ENCODE data around the gene OR7C1.
"Not testable (repeated sequence)": the region's sequence is repeated elsewhere in the genome, so short reads cannot be mapped to it uniquely, and the experiment has no call there.

The OR7C1 gene

GRCh38 chr19:14821937-14822336 is 13.0 kb downstream of the OR7C1 start:
- no peaks in the 10 kb centered on the region for H3K4me1 ChIP-seq (ENCODE audit: control insufficient read depth, insufficient read depth, low read length, poor library complexity, severe bottlenecking)
- no peaks in the 10 kb centered on the region for H3K36me3 ChIP-seq (ENCODE audit: control insufficient read depth, insufficient read depth, low read length)
- H3K9me3 ChIP-seq (ENCODE audit: control insufficient read depth, low read length), result no peaks in the 10 kb centered on the region
- H3K27me3 ChIP-seq (replicated peaks; ENCODE audit: control insufficient read depth, insufficient read depth, low read length, poor library complexity, severe bottlenecking), result no peaks in the 10 kb centered on the region
- no peak for DNase-seq
- no peak overlapping the region for H3K4me3 ChIP-seq (ENCODE audit: insufficient read depth, low read depth, low read length, poor library complexity, severe bottlenecking)
- no peak overlapping the region for H3K27ac ChIP-seq (ENCODE audit: insufficient read depth, low read length, poor library complexity, severe bottlenecking)

- DNase-seq, result no peak
- Histone ChIP-seq H3K4me3 (ENCODE audit: insufficient read depth, low read depth, low read length, poor library complexity, severe bottlenecking) (no peak overlapping the region), H3K36me3 (ENCODE audit: control insufficient read depth, insufficient read depth, low read length) (no peaks in the 10 kb centered on the region), H3K27me3 (replicated peaks; ENCODE audit: control insufficient read depth, insufficient read depth, low read length, poor library complexity, severe bottlenecking) (no peaks in the 10 kb centered on the region), H3K4me1 (ENCODE audit: control insufficient read depth, insufficient read depth, low read length, poor library complexity, severe bottlenecking) (no peaks in the 10 kb centered on the region), H3K27ac (ENCODE audit: insufficient read depth, low read length, poor library complexity, severe bottlenecking) (no peak overlapping the region), H3K9me3 (ENCODE audit: control insufficient read depth, low read length) (no peaks in the 10 kb centered on the region)
These were observed 16.4 kb downstream of the OR7C1 start for GRCh38 chr19:14818588-14818987.

- H3K4me3 ChIP-seq (ENCODE audit: insufficient read depth, low read depth, low read length, poor library complexity, severe bottlenecking), result no peak overlapping the region
- H3K36me3 ChIP-seq (ENCODE audit: control insufficient read depth, insufficient read depth, low read length), result no peaks in the 10 kb centered on the region
- DNase-seq, result no peak
- no peak overlapping the region for H3K27ac ChIP-seq (ENCODE audit: insufficient read depth, low read length, poor library complexity, severe bottlenecking)
- H3K27me3 ChIP-seq (replicated peaks; ENCODE audit: control insufficient read depth, insufficient read depth, low read length, poor library complexity, severe bottlenecking), result no peaks in the 10 kb centered on the region
- no peaks in the 10 kb centered on the region for H3K4me1 ChIP-seq (ENCODE audit: control insufficient read depth, insufficient read depth, low read length, poor library complexity, severe bottlenecking)
- no peaks in the 10 kb centered on the region for H3K9me3 ChIP-seq (ENCODE audit: control insufficient read depth, low read length)
These were observed 17.9 kb downstream of the OR7C1 start for GRCh38 chr19:14817052-14817451.

- H3K9me3 ChIP-seq (ENCODE audit: control insufficient read depth, low read length), result no peaks in the 10 kb centered on the region
- H3K36me3 ChIP-seq (ENCODE audit: control insufficient read depth, insufficient read depth, low read length), result no peaks in the 10 kb centered on the region
- H3K4me3 ChIP-seq (ENCODE audit: insufficient read depth, low read depth, low read length, poor library complexity, severe bottlenecking), result no peak overlapping the region
- no peaks in the 10 kb centered on the region for H3K4me1 ChIP-seq (ENCODE audit: control insufficient read depth, insufficient read depth, low read length, poor library complexity, severe bottlenecking)
- no peak for DNase-seq
- H3K27ac ChIP-seq (ENCODE audit: insufficient read depth, low read length, poor library complexity, severe bottlenecking), result no peak overlapping the region
- H3K27me3 ChIP-seq (replicated peaks; ENCODE audit: control insufficient read depth, insufficient read depth, low read length, poor library complexity, severe bottlenecking), result no peaks in the 10 kb centered on the region
These were observed 19.9 kb downstream of the OR7C1 start for GRCh38 chr19:14814982-14815652.

GRCh38 chr19:14809272-14810057 is 25.5 kb downstream of the OR7C1 start:
- H3K36me3 ChIP-seq (ENCODE audit: control insufficient read depth, insufficient read depth, low read length), result no peaks in the 10 kb centered on the region
- H3K27me3 ChIP-seq (replicated peaks; ENCODE audit: control insufficient read depth, insufficient read depth, low read length, poor library complexity, severe bottlenecking), result no peaks in the 10 kb centered on the region
- no peak for DNase-seq
- H3K9me3 ChIP-seq (ENCODE audit: control insufficient read depth, low read length), result no peaks in the 10 kb centered on the region
- H3K4me3 ChIP-seq (ENCODE audit: insufficient read depth, low read depth, low read length, poor library complexity, severe bottlenecking), result no peak overlapping the region
- H3K4me1 ChIP-seq (ENCODE audit: control insufficient read depth, insufficient read depth, low read length, poor library complexity, severe bottlenecking), result no peaks in the 10 kb centered on the region
- no peak overlapping the region for H3K27ac ChIP-seq (ENCODE audit: insufficient read depth, low read length, poor library complexity, severe bottlenecking)

- H3K36me3 ChIP-seq (ENCODE audit: control insufficient read depth, insufficient read depth, low read length), result no peaks in the 10 kb centered on the region
- no peak for DNase-seq
- no peaks in the 10 kb centered on the region for H3K27me3 ChIP-seq (replicated peaks; ENCODE audit: control insufficient read depth, insufficient read depth, low read length, poor library complexity, severe bottlenecking)
- no peaks in the 10 kb centered on the region for H3K9me3 ChIP-seq (ENCODE audit: control insufficient read depth, low read length)
- no peak overlapping the region for H3K4me3 ChIP-seq (ENCODE audit: insufficient read depth, low read depth, low read length, poor library complexity, severe bottlenecking)
- H3K27ac ChIP-seq (ENCODE audit: insufficient read depth, low read length, poor library complexity, severe bottlenecking), result no peak overlapping the region
- no peaks in the 10 kb centered on the region for H3K4me1 ChIP-seq (ENCODE audit: control insufficient read depth, insufficient read depth, low read length, poor library complexity, severe bottlenecking)
These were observed 30.2 kb downstream of the OR7C1 start for GRCh38 chr19:14804765-14805164.

GRCh38 chr19:14798760-14799159 is 36.2 kb downstream of the OR7C1 start:
- H3K36me3 ChIP-seq (ENCODE audit: control insufficient read depth, insufficient read depth, low read length), result no peaks in the 10 kb centered on the region
- DNase-seq, result no peak
- no peak overlapping the region for H3K27ac ChIP-seq (ENCODE audit: insufficient read depth, low read length, poor library complexity, severe bottlenecking)

GRCh38 chr19:14796021-14796420 is 39.0 kb downstream of the OR7C1 start:
- H3K27me3 ChIP-seq (replicated peaks; ENCODE audit: control insufficient read depth, insufficient read depth, low read length, poor library complexity, severe bottlenecking), result no peaks in the 10 kb centered on the region
- no peaks in the 10 kb centered on the region for H3K9me3 ChIP-seq (ENCODE audit: control insufficient read depth, low read length)
- no peaks in the 10 kb centered on the region for H3K4me1 ChIP-seq (ENCODE audit: control insufficient read depth, insufficient read depth, low read length, poor library complexity, severe bottlenecking)
- DNase-seq, result no peak
- H3K36me3 ChIP-seq (ENCODE audit: control insufficient read depth, insufficient read depth, low read length), result no peaks in the 10 kb centered on the region
- H3K4me3 ChIP-seq (ENCODE audit: insufficient read depth, low read depth, low read length, poor library complexity, severe bottlenecking), result no peak overlapping the region
- no peak overlapping the region for H3K27ac ChIP-seq (ENCODE audit: insufficient read depth, low read length, poor library complexity, severe bottlenecking)

More at GRCh38 chr19:14798760-14799159, 36.2 kb downstream of the OR7C1 start:
- no peaks in the 10 kb centered on the region for H3K9me3 ChIP-seq (ENCODE audit: control insufficient read depth, low read length)
- H3K27me3 ChIP-seq (replicated peaks; ENCODE audit: control insufficient read depth, insufficient read depth, low read length, poor library complexity, severe bottlenecking), result no peaks in the 10 kb centered on the region
- no peak overlapping the region for H3K4me3 ChIP-seq (ENCODE audit: insufficient read depth, low read depth, low read length, poor library complexity, severe bottlenecking)
- H3K4me1 ChIP-seq (ENCODE audit: control insufficient read depth, insufficient read depth, low read length, poor library complexity, severe bottlenecking), result no peaks in the 10 kb centered on the region

GRCh38 chr19:14795078-14795721 is 39.8 kb downstream of the OR7C1 start:
- H3K4me1 ChIP-seq (ENCODE audit: control insufficient read depth, insufficient read depth, low read length, poor library complexity, severe bottlenecking), result no peaks in the 10 kb centered on the region
- H3K27me3 ChIP-seq (replicated peaks; ENCODE audit: control insufficient read depth, insufficient read depth, low read length, poor library complexity, severe bottlenecking), result no peaks in the 10 kb centered on the region
- no peak overlapping the region for H3K27ac ChIP-seq (ENCODE audit: insufficient read depth, low read length, poor library complexity, severe bottlenecking)
- H3K9me3 ChIP-seq (ENCODE audit: control insufficient read depth, low read length), result no peaks in the 10 kb centered on the region
- H3K36me3 ChIP-seq (ENCODE audit: control insufficient read depth, insufficient read depth, low read length), result no peaks in the 10 kb centered on the region
- DNase-seq, result no peak
- no peak overlapping the region for H3K4me3 ChIP-seq (ENCODE audit: insufficient read depth, low read depth, low read length, poor library complexity, severe bottlenecking)

GRCh38 chr19:14792250-14792649 is 42.7 kb downstream of the OR7C1 start:
- not testable (repeated sequence) for H3K27ac ChIP-seq (ENCODE audit: insufficient read depth, low read length, poor library complexity, severe bottlenecking); H3K9me3 ChIP-seq (ENCODE audit: control insufficient read depth, low read length); H3K4me1 ChIP-seq (ENCODE audit: control insufficient read depth, insufficient read depth, low read length, poor library complexity, severe bottlenecking); H3K27me3 ChIP-seq (replicated peaks; ENCODE audit: control insufficient read depth, insufficient read depth, low read length, poor library complexity, severe bottlenecking); DNase-seq; H3K36me3 ChIP-seq (ENCODE audit: control insufficient read depth, insufficient read depth, low read length); H3K4me3 ChIP-seq (ENCODE audit: insufficient read depth, low read depth, low read length, poor library complexity, severe bottlenecking)

Measured in effector memory CD4-positive, alpha-beta T cell (primary cell).